Omental fat pad (tissue), 4 donors: ENCODE data around the gene SLC12A3. TPM values are rescaled to one million over a fixed set of nuclear protein-coding genes. Genes with fewer than 3 reads are reported as not detected.

Source experiments
- ATAC-seq: fragments of 150-250 bp; one replicate; pipeline ENCODE4 v1.9.1; 2016; ENCODE audit warnings: mild to moderate bottlenecking, moderate library complexity; ENCODE audit not compliant: low FRiP score
- DNase-seq: peaks from one replicate; pipeline ENCODE4 v3.0.0-alpha.2; 2019; ENCODE audit warnings: low spot score
- total RNA-seq, 4 donors: library from RNA; depleted of rRNA; stranded (reverse); fragments of >200 nt; gene quantifications; one replicate each; pipeline ENCODE4 v1.1.0, GENCODE V29; 2016
- TF ChIP-seq, protein P1 (sequence below), 3 donors: fragments of 450-650 bp; IDR thresholded peaks; one replicate each; pipeline ENCODE4 v1.5.1; 2016 to 2017; ENCODE audit warnings: antibody characterized with exemption in 3 of 3, mild to moderate bottlenecking in 3 of 3, moderate library complexity in 2 of 3

The SLC12A3 gene
- total RNA-seq, 4 donors from 2014 or later, result not detected

DNA sequence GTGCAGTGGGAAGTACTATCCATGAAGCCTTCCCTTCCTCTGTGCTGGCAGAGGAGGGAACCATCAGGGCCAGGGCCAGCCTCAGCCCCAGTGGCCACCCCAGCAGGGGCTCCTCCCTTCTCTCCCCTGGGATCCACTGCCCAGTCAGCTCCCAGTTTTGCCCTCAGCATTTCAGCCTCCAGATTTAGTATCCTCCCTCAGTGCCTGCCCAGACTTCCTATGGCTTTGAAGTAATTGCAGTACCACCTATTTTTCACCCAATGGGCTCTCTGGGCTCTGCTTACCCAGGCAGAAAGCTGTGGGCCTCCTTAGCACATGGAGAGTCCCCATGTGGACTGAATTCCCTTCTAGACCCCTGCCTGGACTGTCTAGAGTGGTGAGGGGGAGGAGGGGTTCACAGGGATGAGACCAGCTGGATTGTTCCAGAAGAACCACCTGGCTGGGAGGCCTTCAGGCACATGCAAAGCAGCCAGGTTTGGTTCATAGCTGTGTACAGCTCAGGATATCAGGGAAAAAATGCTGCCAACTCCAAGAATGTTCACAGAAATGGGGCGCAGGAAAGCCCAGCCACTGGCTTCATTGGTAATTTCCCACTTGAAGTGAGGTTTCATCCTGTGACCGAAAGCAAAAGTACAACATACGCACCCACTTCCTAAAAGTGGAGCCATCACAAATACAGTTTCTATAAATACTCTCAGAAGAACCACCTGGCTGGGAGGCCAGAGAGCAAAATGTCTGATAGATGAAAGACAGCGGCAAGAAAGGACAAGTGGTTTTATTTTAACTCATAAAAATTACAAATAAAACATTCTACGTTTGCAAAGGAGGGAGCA lies 51.8 kb downstream of the SLC12A3 start:
- DNase-seq (no peak), ATAC-seq (no peak)
- TF ChIP-seq, protein P1, sequence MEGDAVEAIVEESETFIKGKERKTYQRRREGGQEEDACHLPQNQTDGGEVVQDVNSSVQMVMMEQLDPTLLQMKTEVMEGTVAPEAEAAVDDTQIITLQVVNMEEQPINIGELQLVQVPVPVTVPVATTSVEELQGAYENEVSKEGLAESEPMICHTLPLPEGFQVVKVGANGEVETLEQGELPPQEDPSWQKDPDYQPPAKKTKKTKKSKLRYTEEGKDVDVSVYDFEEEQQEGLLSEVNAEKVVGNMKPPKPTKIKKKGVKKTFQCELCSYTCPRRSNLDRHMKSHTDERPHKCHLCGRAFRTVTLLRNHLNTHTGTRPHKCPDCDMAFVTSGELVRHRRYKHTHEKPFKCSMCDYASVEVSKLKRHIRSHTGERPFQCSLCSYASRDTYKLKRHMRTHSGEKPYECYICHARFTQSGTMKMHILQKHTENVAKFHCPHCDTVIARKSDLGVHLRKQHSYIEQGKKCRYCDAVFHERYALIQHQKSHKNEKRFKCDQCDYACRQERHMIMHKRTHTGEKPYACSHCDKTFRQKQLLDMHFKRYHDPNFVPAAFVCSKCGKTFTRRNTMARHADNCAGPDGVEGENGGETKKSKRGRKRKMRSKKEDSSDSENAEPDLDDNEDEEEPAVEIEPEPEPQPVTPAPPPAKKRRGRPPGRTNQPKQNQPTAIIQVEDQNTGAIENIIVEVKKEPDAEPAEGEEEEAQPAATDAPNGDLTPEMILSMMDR (IDR thresholded peaks at IDR 0.05), result no peak

DNA sequence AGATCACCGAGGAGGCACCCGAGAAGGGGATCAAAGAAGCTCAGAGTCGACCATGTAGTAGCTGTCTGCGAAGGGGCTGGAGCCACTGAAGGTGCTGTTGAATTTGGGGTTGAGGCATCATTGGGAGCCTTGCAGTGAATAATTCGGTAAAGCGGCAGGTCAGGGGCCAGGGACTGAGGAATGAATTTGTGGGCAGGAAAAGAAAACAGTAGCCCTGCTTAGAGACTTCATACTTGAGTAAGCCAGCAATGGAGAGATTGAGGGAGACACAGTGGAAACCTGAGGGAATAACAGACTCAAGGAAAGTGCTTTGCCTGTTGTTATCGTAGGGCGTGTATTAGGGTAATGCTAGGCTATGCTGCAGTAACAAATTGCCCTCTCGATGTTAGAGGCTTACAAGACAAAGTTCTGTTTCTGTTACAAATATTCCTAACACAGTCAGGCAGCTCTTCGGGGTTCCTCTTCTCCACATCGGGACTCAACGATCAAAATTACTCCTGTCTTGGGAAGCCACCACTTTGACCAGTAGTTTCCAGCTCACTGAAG lies 53.5 kb downstream of the SLC12A3 start:
- TF ChIP-seq, protein P1 (IDR thresholded peaks at IDR 0.05), result no peak
- DNase-seq, result no peak
- no peak for ATAC-seq

DNA sequence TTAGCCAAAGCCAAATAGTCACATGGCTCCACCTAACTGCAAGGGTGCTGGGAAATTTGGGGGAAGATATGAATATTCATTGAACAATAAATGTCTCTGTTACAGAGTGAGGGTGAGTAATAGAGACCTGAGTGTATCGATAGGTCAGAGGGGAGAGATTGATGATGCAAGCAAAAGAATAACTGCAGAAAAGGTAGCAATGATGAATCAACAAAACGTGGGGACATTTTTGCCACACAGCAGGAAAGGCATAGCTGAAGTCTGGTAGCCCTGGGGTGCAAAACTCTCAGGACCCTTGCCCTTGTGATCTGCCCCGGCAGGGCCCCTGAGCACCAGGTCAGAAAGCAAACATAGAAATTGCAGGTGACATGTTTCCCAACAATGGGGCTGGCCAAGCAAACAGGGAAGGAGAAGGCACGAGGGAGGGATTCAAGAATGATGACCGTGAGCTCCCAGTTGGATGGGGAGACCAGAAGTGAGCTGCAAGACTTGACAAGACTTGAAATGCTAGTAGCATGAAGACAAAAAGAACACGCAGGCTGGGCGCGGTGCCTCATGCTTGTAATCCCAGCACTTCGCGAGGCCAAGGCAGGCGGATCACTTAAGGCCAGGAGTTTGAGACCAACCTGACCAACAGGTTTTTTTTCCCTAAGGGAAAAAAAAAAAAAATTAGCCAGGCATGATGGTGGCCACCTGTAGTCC lies 54.2 kb downstream of the SLC12A3 start:
- ATAC-seq (no peak), DNase-seq (no peak)
- TF ChIP-seq, protein P1 (IDR thresholded peaks at IDR 0.05), result no peak

DNA sequence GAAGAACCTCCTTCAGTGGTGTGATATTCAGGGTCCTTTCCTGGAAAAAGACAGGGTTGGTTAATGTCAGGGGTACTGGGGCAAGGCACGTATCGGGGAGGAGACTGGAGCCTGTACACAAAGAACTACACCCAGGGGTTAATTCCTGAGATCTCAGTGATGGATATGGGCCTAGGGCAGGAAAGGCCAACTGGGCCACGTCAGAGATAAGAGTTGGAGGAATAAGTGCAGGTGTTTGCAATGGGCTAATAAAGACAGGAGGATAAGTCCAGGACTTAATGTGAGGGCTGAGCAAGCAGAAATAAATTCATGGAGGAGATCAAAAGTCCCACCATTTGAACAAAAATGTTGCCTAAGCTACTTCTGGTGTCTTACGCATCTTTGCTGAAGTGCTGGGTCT lies 56.6 kb downstream of the SLC12A3 start:
- TF ChIP-seq, protein P1 (IDR thresholded peaks at IDR 0.05), result no peak

DNA sequence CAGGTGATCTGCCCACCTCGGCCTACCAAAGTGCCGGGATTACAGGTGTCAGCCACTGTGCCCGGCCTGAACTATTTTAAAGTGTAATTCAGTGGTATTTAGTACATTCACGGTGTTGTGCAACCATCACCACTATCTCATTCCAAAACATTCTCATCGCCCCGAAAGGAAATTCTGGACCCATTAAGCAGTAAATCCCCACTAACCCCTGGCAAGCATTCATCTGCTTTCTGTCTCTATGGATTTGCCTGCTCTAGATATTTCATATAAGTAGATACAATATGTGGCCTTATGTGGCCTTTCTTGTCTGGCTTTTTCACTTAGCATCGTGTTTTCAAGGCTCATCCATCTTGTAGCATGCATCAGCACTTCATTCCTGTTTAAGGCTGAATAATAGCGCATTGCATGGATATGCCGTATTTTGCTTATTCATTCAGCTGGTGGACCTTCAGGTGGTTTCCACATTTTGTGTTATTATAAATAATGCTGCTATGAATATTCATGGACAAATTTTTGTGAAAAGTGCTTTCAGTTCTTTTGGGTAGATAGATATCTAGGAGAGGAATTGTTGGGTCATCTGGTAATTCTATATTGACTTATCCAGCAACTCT lies 58.6 kb downstream of the SLC12A3 start:
- DNase-seq, result no peak
- TF ChIP-seq, protein P1 (IDR thresholded peaks at IDR 0.05), result no peak
- no peak for ATAC-seq

More for the DNA sequence above, 56.6 kb downstream of the SLC12A3 start:
- no peak for DNase-seq
- no peak for ATAC-seq

DNA sequence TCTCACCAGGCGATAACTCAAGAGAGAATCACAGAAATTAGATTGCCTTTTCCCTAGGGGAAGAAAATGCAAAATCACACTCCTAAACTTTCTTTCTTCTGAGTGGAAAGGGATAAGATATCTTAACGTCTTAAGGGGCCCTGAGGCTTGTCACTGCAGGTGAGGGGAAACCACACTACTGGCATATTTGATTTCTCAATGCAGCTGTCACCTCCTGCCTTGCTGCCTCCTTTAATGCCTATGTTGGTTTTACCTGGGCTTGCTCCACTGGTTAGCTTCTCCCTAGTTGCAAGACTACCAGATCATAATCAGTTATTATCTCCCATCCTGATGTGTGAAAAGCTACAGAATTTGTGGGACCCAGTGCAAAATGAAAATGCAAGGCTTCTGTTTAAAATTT lies 62.5 kb downstream of the SLC12A3 start:
- no peak for ATAC-seq
- DNase-seq, result no peak
- TF ChIP-seq, protein P1 (IDR thresholded peaks at IDR 0.05), result no peak
